Naive thymus-derived CD8-positive, alpha-beta T cell (primary cell): ENCODE results near the gene GRIK4. TPM values are rescaled to one million over a fixed set of nuclear protein-coding genes. Genes with fewer than 3 reads are reported as not detected.

Source experiments
- ATAC-seq, 2 donors: fragments of 150-1000 bp; cut with Tn5 transposase in 1 of 2; sonication (Bioruptor Pico), chemical (Tn5 transposase) in 1 of 2; 1 replicate in 1 of 2; 2 replicates in 1 of 2; pipeline ENCODE4 v1.10.0; 2021; ENCODE audit warnings: mild to moderate bottlenecking in 2 of 2, moderate library complexity in 2 of 2
- POLR2A ChIA-PET: fragments of 350-600 bp; sonication (Branson Sonifier 250); formaldehyde crosslinking; loops from one replicate; lab custom pipeline; 2021; ENCODE audit warnings: antibody characterized with exemption; lab: Charles Lee
- DNase-seq, 10 donors: peaks; one replicate each; pipeline versions ENCODE4 v3.0.0 to v3.0.0-alpha.2; 2020 to 2022
- H3K27ac Mint-ChIP-seq, 10 donors: one replicate each; pipeline ENCODE4 v1.8.0; 2020 to 2022; ENCODE audit warnings: mild to moderate bottlenecking in 10 of 10, mixed read lengths in 10 of 10, moderate library complexity in 4 of 10, inconsistent platforms in 1 of 10
- H3K27me3 Mint-ChIP-seq, 5 donors: one replicate each; pipeline ENCODE4 v1.8.0; 2021 to 2022; ENCODE audit warnings: mixed read lengths in 5 of 5
- H3K36me3 Mint-ChIP-seq, 3 donors: one replicate each; pipeline ENCODE4 v1.8.0; 2020 to 2022; ENCODE audit warnings: mixed read lengths in 3 of 3, mild to moderate bottlenecking in 2 of 3, inconsistent platforms in 1 of 3
- H3K4me1 Mint-ChIP-seq, 4 donors: one replicate each; pipeline ENCODE4 v1.8.0; 2021 to 2022; ENCODE audit warnings: mixed read lengths in 4 of 4
- H3K4me3 Mint-ChIP-seq, 10 donors: one replicate each; pipeline ENCODE4 v1.8.0; 2020 to 2022; ENCODE audit warnings: mild to moderate bottlenecking in 10 of 10, mixed read lengths in 10 of 10, moderate library complexity in 6 of 10, inconsistent platforms in 1 of 10
- H3K9me3 Mint-ChIP-seq, 9 donors: one replicate each; pipeline ENCODE4 v1.8.0; 2020 to 2022; ENCODE audit warnings: mixed read lengths in 9 of 9, mild to moderate bottlenecking in 3 of 9, inconsistent platforms in 1 of 9, moderate library complexity in 1 of 9
- polyA plus RNA-seq, 3 donors: library from polyadenylated mRNA; unstranded; fragments of 300-500 nt; fragmentation: Illumina TruSeq; gene quantifications; one replicate each; pipeline ENCODE4 v1.2.3, GENCODE V29; 2021
- total RNA-seq, 8 experiments: library from RNA in 2 of 8; stranded (reverse) in 2 of 8; gene quantifications; one replicate each; pipeline ENCODE4 v1.2.3 and lab custom pipeline; 2021 to 2026

GRIK4 gene
- total and polyA plus RNA-seq, 5 experiments from 2014 or later = not detected

DNA sequence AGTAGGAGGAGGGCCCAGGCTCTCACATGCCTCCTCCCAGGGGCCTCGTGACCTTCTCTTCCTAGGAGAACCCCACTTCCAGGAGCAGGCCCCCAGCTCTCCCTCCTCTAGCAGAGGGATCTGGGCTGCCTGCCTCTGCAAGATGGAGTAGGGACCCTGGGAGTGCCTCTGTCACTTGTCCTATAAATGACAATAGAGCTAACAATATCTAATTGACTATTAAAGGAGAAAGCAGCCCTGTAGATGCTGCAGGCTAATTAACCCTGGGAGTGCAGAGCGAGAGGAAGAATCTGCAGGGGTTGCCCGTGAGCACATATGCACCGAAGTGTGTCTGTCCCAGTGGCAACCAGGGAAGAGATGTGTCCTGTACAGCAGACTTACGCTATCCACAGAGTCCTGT, 184.4 kb downstream of the GRIK4 start:
- peaks cover 9 to 34% (median 21%) of the 10 kb centered on the region in 5 donors for H3K27me3 Mint-ChIP-seq
- POLR2A ChIA-PET = no interaction called here

GRCh38 chr11:120696597-120697218, 185.2 kb downstream of the GRIK4 start:
- POLR2A ChIA-PET = no interaction called here
- Mint-ChIP-seq H3K4me1 (peaks cover 0 to 2% (median 0%) of the 10 kb centered on the region in 4 donors), H3K9me3 (no peaks in the 10 kb centered on the region), H3K27ac (no peak overlapping the region), H3K4me3 (no peak overlapping the region), H3K27me3 (peaks cover 13 to 34% (median 19%) of the 10 kb centered on the region in 5 donors), H3K36me3 (no peaks in the 10 kb centered on the region)
- no peak for DNase-seq
- no peak for ATAC-seq

More for the DNA sequence above, 184.4 kb downstream of the GRIK4 start:
- no peak overlapping the region for H3K4me3 Mint-ChIP-seq
- DNase-seq = no peak
- no peak overlapping the region for H3K27ac Mint-ChIP-seq
- peaks cover 0 to 2% (median 0%) of the 10 kb centered on the region in 4 donors for H3K4me1 Mint-ChIP-seq
- H3K9me3 Mint-ChIP-seq = no peaks in the 10 kb centered on the region
- no peaks in the 10 kb centered on the region for H3K36me3 Mint-ChIP-seq
- ATAC-seq = no peak

GRCh38 chr11:120698918-120699317, 187.4 kb downstream of the GRIK4 start:
- POLR2A ChIA-PET = no interaction called here
- no peak for ATAC-seq
- H3K9me3 Mint-ChIP-seq = no peaks in the 10 kb centered on the region

DNA sequence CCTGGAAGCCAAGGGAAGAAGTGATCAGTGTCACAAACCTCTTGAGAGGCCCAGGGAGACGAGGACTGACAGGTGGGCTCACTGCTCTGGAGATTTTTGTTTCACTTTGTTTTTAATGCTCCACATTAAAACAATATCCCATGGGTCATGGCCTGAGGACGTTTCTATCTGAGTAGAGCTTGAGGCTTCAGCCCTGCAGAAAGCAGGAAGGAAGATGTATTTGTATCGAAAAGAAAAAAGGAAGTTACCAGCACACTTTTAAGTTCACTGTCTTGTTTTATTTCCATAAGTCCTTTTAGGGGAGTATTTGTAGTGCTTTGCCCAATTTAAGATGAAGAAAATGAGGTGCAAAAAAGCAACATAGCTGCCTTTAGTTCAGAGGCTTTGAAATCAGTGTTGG, 191.1 kb downstream of the GRIK4 start:
- Mint-ChIP-seq H3K27ac (no peak overlapping the region), H3K9me3 (peaks cover 0 to 25% (median 5%) of the 10 kb centered on the region in 9 donors), H3K36me3 (peaks cover 0 to 22% (median 0%) of the 10 kb centered on the region in 3 donors), H3K27me3 (peaks cover 4 to 26% (median 12%) of the 10 kb centered on the region in 5 donors), H3K4me3 (no peak overlapping the region), H3K4me1 (no peaks in the 10 kb centered on the region)
- no peak for ATAC-seq
- POLR2A ChIA-PET = no interaction called here
- DNase-seq = no peak

More at GRCh38 chr11:120698918-120699317, 187.4 kb downstream of the GRIK4 start:
- H3K27ac Mint-ChIP-seq = no peak overlapping the region
- H3K36me3 Mint-ChIP-seq = no peaks in the 10 kb centered on the region
- no peak overlapping the region for H3K4me3 Mint-ChIP-seq
- H3K27me3 Mint-ChIP-seq = peaks cover 6 to 20% (median 11%) of the 10 kb centered on the region in 5 donors
- no peak for DNase-seq
- no peaks in the 10 kb centered on the region for H3K4me1 Mint-ChIP-seq

GRCh38 chr11:120703358-120704152, 192.0 kb downstream of the GRIK4 start:
- Mint-ChIP-seq H3K9me3 (peaks cover 0 to 33% (median 5%) of the 10 kb centered on the region in 9 donors), H3K27me3 (peaks cover 4 to 26% (median 12%) of the 10 kb centered on the region in 5 donors), H3K4me1 (no peaks in the 10 kb centered on the region), H3K27ac (no peak overlapping the region), H3K36me3 (peaks cover 0 to 24% (median 0%) of the 10 kb centered on the region in 3 donors), H3K4me3 (no peak overlapping the region)
- DNase-seq = no peak
- ATAC-seq = no peak
- POLR2A ChIA-PET = no interaction called here

DNA sequence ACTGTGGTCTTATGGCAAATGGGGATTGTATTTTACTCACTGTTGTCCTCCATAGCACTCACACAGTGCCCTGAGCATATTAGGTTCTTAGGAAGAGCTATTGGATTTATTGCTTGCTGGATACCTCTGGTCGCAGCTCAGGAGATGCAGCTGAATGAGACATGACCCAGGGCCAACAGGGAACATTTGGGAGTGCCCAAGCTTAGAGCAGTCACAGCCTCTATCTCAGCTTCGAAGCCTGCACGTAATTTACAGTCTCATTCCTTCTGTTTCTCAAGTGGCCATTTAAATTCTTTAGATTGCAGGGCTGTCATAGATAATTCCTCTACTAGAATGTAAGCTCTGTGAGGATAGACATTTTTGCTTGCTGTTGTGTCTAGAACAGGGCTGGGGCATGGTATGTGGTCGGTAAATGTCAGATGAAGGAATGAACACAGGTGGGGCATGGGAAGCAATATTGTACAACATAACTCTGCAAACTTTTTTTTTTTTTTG, 192.8 kb downstream of the GRIK4 start:
- Mint-ChIP-seq H3K4me1 (no peaks in the 10 kb centered on the region), H3K27me3 (peaks cover 4 to 26% (median 10%) of the 10 kb centered on the region in 5 donors), H3K27ac (no peak overlapping the region), H3K36me3 (peaks cover 0 to 24% (median 0%) of the 10 kb centered on the region in 3 donors), H3K9me3 (peaks cover 0 to 33% (median 8%) of the 10 kb centered on the region in 9 donors), H3K4me3 (no peak overlapping the region)
- POLR2A ChIA-PET = no interaction called here
- ATAC-seq (no peak), DNase-seq (no peak)

DNA sequence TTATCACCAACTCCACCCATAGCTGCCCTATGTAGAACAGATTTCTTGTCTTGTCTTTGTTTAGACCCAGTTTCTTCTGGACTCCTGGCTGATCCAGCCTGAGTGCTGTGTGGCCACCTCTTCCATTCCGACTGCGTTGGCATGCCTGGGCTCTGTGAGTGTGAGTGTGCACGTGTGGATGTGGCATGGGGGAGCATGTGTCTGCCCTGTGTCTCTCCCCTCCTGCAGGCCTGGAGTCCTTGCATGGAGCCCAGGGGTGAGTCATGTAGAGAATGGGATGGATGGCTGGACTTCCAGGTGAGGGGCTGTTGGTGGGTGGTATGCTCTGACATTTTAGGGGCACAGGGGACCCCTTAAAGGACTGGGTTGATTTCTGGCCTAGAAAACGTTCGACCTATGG, 194.7 kb downstream of the GRIK4 start:
- H3K4me1 Mint-ChIP-seq = no peaks in the 10 kb centered on the region
- no peak overlapping the region for H3K4me3 Mint-ChIP-seq
- peaks cover 0 to 24% (median 0%) of the 10 kb centered on the region in 3 donors for H3K36me3 Mint-ChIP-seq
- no peak overlapping the region for H3K27ac Mint-ChIP-seq
- no peak for DNase-seq
- ATAC-seq = no peak
- peaks cover 0 to 33% (median 9%) of the 10 kb centered on the region in 9 donors for H3K9me3 Mint-ChIP-seq
- POLR2A ChIA-PET = no interaction called here
- peaks cover 2 to 24% (median 7%) of the 10 kb centered on the region in 5 donors for H3K27me3 Mint-ChIP-seq

- Mint-ChIP-seq H3K4me3 (no peak overlapping the region), H3K27ac (no peak overlapping the region), H3K4me1 (no peaks in the 10 kb centered on the region), H3K36me3 (peaks cover 0 to 24% (median 0%) of the 10 kb centered on the region in 3 donors), H3K27me3 (peaks cover 0 to 15% (median 8%) of the 10 kb centered on the region in 5 donors), H3K9me3 (peaks cover 0 to 33% (median 9%) of the 10 kb centered on the region in 9 donors)
- no peak for DNase-seq
- ATAC-seq = no peak
- POLR2A ChIA-PET = no interaction called here
These were observed 195.6 kb downstream of the GRIK4 start for GRCh38 chr11:120707098-120707497.

- peaks cover 0 to 33% (median 9%) of the 10 kb centered on the region in 9 donors for H3K9me3 Mint-ChIP-seq
- H3K4me1 Mint-ChIP-seq = no peaks in the 10 kb centered on the region
- ATAC-seq (no peak), DNase-seq (no peak)
- H3K36me3 Mint-ChIP-seq = peaks cover 0 to 24% (median 0%) of the 10 kb centered on the region in 3 donors
- POLR2A ChIA-PET = no interaction called here
- H3K4me3 Mint-ChIP-seq = no peak overlapping the region
- H3K27me3 Mint-ChIP-seq = peaks cover 0 to 16% (median 8%) of the 10 kb centered on the region in 5 donors
- H3K27ac Mint-ChIP-seq = no peak overlapping the region
These were observed 196.1 kb downstream of the GRIK4 start for GRCh38 chr11:120707663-120708062.

- Mint-ChIP-seq H3K36me3 (peaks cover 0 to 24% (median 0%) of the 10 kb centered on the region in 3 donors), H3K9me3 (peaks cover 0 to 33% (median 9%) of the 10 kb centered on the region in 9 donors), H3K27me3 (peaks cover 0 to 26% (median 8%) of the 10 kb centered on the region in 5 donors), H3K4me1 (no peaks in the 10 kb centered on the region), H3K4me3 (no peak overlapping the region), H3K27ac (no peak overlapping the region)
- ATAC-seq (no peak), DNase-seq (no peak)
- POLR2A ChIA-PET = no interaction called here
These were observed 197.1 kb downstream of the GRIK4 start for GRCh38 chr11:120708511-120709183.

GRCh38 chr11:120709808-120710207, 198.3 kb downstream of the GRIK4 start:
- POLR2A ChIA-PET = no interaction called here
- no peak for DNase-seq
- Mint-ChIP-seq H3K36me3 (peaks cover 0 to 24% (median 0%) of the 10 kb centered on the region in 3 donors), H3K9me3 (peaks cover 0 to 33% (median 9%) of the 10 kb centered on the region in 9 donors), H3K4me1 (peaks cover 0 to 4% (median 0%) of the 10 kb centered on the region in 4 donors), H3K4me3 (no peak overlapping the region), H3K27ac (peak overlapping the region in 1 of 10 donors; percentile 70), H3K27me3 (peaks cover 3 to 28% (median 13%) of the 10 kb centered on the region in 5 donors)
- no peak for ATAC-seq

GRCh38 chr11:120710354-120711131, 199.0 kb downstream of the GRIK4 start:
- DNase-seq (no peak), ATAC-seq (no peak)
- Mint-ChIP-seq H3K27me3 (peaks cover 3 to 28% (median 16%) of the 10 kb centered on the region in 5 donors), H3K27ac (no peak overlapping the region), H3K36me3 (peaks cover 0 to 22% (median 0%) of the 10 kb centered on the region in 3 donors), H3K9me3 (peaks cover 0 to 28% (median 9%) of the 10 kb centered on the region in 9 donors), H3K4me3 (no peak overlapping the region), H3K4me1 (peaks cover 3 to 12% (median 6%) of the 10 kb centered on the region in 4 donors)
- POLR2A ChIA-PET = no interaction called here
